ENCODE measurements around the gene TMEM123. TPM values are rescaled to one million over a fixed set of nuclear protein-coding genes. Genes with fewer than 3 reads are reported as not detected.

The TMEM123 gene
- total RNA-seq, 1 experiment from 2014 or later, result 116 TPM

- TF ChIP-seq, protein P1, sequence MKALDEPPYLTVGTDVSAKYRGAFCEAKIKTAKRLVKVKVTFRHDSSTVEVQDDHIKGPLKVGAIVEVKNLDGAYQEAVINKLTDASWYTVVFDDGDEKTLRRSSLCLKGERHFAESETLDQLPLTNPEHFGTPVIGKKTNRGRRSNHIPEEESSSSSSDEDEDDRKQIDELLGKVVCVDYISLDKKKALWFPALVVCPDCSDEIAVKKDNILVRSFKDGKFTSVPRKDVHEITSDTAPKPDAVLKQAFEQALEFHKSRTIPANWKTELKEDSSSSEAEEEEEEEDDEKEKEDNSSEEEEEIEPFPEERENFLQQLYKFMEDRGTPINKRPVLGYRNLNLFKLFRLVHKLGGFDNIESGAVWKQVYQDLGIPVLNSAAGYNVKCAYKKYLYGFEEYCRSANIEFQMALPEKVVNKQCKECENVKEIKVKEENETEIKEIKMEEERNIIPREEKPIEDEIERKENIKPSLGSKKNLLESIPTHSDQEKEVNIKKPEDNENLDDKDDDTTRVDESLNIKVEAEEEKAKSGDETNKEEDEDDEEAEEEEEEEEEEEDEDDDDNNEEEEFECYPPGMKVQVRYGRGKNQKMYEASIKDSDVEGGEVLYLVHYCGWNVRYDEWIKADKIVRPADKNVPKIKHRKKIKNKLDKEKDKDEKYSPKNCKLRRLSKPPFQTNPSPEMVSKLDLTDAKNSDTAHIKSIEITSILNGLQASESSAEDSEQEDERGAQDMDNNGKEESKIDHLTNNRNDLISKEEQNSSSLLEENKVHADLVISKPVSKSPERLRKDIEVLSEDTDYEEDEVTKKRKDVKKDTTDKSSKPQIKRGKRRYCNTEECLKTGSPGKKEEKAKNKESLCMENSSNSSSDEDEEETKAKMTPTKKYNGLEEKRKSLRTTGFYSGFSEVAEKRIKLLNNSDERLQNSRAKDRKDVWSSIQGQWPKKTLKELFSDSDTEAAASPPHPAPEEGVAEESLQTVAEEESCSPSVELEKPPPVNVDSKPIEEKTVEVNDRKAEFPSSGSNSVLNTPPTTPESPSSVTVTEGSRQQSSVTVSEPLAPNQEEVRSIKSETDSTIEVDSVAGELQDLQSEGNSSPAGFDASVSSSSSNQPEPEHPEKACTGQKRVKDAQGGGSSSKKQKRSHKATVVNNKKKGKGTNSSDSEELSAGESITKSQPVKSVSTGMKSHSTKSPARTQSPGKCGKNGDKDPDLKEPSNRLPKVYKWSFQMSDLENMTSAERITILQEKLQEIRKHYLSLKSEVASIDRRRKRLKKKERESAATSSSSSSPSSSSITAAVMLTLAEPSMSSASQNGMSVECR (CRISPR knock-in tag; IDR thresholded peaks at IDR 0.05; ENCODE audit: borderline replicate concordance), result no peak
- TF ChIP-seq ZNF281 (CRISPR knock-in tag; IDR thresholded peaks at IDR 0.05) (no peak), ZNF396 (CRISPR knock-in tag; IDR thresholded peaks at IDR 0.05; ENCODE audit: borderline replicate concordance) (no peak), FOXK1 (CRISPR knock-in tag; IDR thresholded peaks at IDR 0.05) (no peak), OVOL2 (CRISPR knock-in tag; IDR thresholded peaks at IDR 0.05; ENCODE audit: borderline replicate concordance) (no peak), ZNF138 (CRISPR knock-in tag; conservative IDR thresholded peaks at IDR 0.05) (no peak), NR1H2 (CRISPR knock-in tag; IDR thresholded peaks at IDR 0.05) (no peak)
- TF ChIP-seq, protein P2, sequence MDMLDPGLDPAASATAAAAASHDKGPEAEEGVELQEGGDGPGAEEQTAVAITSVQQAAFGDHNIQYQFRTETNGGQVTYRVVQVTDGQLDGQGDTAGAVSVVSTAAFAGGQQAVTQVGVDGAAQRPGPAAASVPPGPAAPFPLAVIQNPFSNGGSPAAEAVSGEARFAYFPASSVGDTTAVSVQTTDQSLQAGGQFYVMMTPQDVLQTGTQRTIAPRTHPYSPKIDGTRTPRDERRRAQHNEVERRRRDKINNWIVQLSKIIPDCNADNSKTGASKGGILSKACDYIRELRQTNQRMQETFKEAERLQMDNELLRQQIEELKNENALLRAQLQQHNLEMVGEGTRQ (CRISPR knock-in tag; IDR thresholded peaks at IDR 0.05), result no peak
- TF ChIP-seq, protein P3, sequence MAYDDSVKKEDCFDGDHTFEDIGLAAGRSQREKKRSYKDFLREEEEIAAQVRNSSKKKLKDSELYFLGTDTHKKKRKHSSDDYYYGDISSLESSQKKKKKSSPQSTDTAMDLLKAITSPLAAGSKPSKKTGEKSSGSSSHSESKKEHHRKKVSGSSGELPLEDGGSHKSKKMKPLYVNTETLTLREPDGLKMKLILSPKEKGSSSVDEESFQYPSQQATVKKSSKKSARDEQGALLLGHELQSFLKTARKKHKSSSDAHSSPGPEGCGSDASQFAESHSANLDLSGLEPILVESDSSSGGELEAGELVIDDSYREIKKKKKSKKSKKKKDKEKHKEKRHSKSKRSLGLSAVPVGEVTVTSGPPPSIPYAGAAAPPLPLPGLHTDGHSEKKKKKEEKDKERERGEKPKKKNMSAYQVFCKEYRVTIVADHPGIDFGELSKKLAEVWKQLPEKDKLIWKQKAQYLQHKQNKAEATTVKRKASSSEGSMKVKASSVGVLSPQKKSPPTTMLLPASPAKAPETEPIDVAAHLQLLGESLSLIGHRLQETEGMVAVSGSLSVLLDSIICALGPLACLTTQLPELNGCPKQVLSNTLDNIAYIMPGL (CRISPR knock-in tag; IDR thresholded peaks at IDR 0.05), result no peak
- TF ChIP-seq, protein P4, sequence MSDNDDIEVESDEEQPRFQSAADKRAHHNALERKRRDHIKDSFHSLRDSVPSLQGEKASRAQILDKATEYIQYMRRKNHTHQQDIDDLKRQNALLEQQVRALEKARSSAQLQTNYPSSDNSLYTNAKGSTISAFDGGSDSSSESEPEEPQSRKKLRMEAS (CRISPR knock-in tag; IDR thresholded peaks at IDR 0.05), result no peak
Observed at GRCh38 chr11:102398297-102398696, 54.3 kb downstream of the TMEM123 start (continued).

DNA sequence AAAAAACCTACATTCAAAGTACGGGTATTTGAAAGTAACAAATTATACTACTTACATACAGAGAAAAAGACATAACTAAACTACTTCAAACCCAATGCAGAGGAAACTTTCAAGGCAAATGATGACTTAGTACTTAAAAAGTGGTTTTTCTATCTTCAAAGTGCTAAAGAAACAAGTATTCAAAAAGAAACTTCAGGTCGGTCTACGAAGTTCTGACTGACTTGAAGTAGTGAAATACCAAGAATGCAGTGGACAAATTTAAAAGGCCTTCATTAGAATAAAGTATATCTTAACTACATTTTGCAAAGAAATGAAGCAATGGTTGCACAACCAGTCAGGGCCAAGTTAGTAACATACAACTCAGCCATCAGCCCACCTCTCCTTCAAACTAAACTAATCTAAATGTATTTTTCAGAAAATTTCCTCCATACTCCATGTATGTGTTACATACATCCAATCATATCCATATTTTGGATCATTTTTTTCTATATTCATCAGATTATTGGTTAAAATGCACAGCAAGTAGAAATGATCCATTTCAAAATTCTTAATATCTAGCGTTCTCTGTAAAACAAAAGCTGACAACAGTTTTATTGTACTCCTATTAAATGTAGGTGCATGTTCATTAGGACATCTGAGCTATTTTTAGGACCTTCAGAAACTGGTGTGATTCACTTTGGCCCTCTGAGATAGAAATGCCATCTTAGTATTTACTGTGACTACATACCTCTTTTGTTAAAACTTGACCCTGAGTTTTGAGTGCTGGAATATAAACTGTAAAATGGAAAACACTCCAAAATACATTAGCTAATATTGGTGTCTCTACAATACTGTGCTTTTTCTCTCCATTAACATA lies 55.6 kb downstream of the TMEM123 start:
- no peaks in the 10 kb centered on the region for H3K27me3 Mint-ChIP-seq (ENCODE audit: low read depth)
- H3K27ac Mint-ChIP-seq, result no peak overlapping the region
- no peaks in the 10 kb centered on the region for H3K4me1 Mint-ChIP-seq
- TF ChIP-seq, protein P5, sequence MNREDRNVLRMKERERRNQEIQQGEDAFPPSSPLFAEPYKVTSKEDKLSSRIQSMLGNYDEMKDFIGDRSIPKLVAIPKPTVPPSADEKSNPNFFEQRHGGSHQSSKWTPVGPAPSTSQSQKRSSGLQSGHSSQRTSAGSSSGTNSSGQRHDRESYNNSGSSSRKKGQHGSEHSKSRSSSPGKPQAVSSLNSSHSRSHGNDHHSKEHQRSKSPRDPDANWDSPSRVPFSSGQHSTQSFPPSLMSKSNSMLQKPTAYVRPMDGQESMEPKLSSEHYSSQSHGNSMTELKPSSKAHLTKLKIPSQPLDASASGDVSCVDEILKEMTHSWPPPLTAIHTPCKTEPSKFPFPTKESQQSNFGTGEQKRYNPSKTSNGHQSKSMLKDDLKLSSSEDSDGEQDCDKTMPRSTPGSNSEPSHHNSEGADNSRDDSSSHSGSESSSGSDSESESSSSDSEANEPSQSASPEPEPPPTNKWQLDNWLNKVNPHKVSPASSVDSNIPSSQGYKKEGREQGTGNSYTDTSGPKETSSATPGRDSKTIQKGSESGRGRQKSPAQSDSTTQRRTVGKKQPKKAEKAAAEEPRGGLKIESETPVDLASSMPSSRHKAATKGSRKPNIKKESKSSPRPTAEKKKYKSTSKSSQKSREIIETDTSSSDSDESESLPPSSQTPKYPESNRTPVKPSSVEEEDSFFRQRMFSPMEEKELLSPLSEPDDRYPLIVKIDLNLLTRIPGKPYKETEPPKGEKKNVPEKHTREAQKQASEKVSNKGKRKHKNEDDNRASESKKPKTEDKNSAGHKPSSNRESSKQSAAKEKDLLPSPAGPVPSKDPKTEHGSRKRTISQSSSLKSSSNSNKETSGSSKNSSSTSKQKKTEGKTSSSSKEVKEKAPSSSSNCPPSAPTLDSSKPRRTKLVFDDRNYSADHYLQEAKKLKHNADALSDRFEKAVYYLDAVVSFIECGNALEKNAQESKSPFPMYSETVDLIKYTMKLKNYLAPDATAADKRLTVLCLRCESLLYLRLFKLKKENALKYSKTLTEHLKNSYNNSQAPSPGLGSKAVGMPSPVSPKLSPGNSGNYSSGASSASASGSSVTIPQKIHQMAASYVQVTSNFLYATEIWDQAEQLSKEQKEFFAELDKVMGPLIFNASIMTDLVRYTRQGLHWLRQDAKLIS (CRISPR knock-in tag; IDR thresholded peaks at IDR 0.05; ENCODE audit: borderline replicate concordance), result no peak
- no peak for DNase-seq (ENCODE audit: low spot score)
- no peak overlapping the region for H3K4me3 Mint-ChIP-seq
- POLR2A ChIA-PET, result no interaction called here
- H3K36me3 Mint-ChIP-seq, result peaks cover 37% of the 10 kb centered on the region
- CTCF ChIA-PET, result interaction anchor here (1.6 kb wide), 1 partner anchor 10 kb away, joined by 7 read pairs; no protein-coding TSS in a partner anchor
- no peak for ATAC-seq
- no peaks in the 10 kb centered on the region for H3K9me3 Mint-ChIP-seq
